ENCODE measurements around the gene LDB2.

- TF ChIP-seq, protein P1, sequence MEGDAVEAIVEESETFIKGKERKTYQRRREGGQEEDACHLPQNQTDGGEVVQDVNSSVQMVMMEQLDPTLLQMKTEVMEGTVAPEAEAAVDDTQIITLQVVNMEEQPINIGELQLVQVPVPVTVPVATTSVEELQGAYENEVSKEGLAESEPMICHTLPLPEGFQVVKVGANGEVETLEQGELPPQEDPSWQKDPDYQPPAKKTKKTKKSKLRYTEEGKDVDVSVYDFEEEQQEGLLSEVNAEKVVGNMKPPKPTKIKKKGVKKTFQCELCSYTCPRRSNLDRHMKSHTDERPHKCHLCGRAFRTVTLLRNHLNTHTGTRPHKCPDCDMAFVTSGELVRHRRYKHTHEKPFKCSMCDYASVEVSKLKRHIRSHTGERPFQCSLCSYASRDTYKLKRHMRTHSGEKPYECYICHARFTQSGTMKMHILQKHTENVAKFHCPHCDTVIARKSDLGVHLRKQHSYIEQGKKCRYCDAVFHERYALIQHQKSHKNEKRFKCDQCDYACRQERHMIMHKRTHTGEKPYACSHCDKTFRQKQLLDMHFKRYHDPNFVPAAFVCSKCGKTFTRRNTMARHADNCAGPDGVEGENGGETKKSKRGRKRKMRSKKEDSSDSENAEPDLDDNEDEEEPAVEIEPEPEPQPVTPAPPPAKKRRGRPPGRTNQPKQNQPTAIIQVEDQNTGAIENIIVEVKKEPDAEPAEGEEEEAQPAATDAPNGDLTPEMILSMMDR (IDR thresholded peaks at IDR 0.05; ENCODE audit: low read length), result no peak
- no peak for TF ChIP-seq EZH2phosphoT487 (IDR thresholded peaks at IDR 0.05; ENCODE audit: low read length)
Measured at GRCh38 chr4:16900325-16900724, 1.9 kb upstream of the LDB2 start.

Data from MM.1S (cell line).